Kidney capillary endothelial cell (primary cell): ENCODE measurements around the gene TNK2.
"Not testable (repeated sequence)": the region's sequence is repeated elsewhere in the genome, so short reads cannot be mapped to it uniquely, and the experiment has no call there.

Experiments
- DNase-seq: peaks from one replicate; pipeline ENCODE4 v3.0.0-alpha.2; 2018; ENCODE audit warnings: low spot score

TNK2 gene

GRCh38 chr3:195850857-195851543 is 57.4 kb downstream of the TNK2 start:
- DNase-seq: peak; percentile 86

- DNase-seq: no peak
These were observed 58.9 kb downstream of the TNK2 start for GRCh38 chr3:195849322-195850074.

GRCh38 chr3:195847055-195847950 is 61.0 kb downstream of the TNK2 start:
- no peak for DNase-seq

- no peak for DNase-seq
These were observed 62.9 kb downstream of the TNK2 start for GRCh38 chr3:195845483-195845882.

- no peak for DNase-seq
These were observed 63.6 kb downstream of the TNK2 start for GRCh38 chr3:195844671-195845218.

- DNase-seq: no peak
These were observed 68.9 kb downstream of the TNK2 start for GRCh38 chr3:195839260-195840010.

- DNase-seq: no peak
These were observed 69.6 kb downstream of the TNK2 start for GRCh38 chr3:195838714-195839113.

GRCh38 chr3:195836476-195837135 is 71.7 kb downstream of the TNK2 start:
- no peak for DNase-seq

GRCh38 chr3:195835791-195836190 is 72.6 kb downstream of the TNK2 start:
- DNase-seq: no peak

GRCh38 chr3:195834675-195835583 is 73.4 kb downstream of the TNK2 start:
- DNase-seq: no peak

GRCh38 chr3:195829897-195830254 is 78.5 kb downstream of the TNK2 start:
- DNase-seq: no peak

- no peak for DNase-seq
These were observed 79.6 kb downstream of the TNK2 start for GRCh38 chr3:195828762-195829161.

- DNase-seq: no peak
These were observed 82.2 kb downstream of the TNK2 start for GRCh38 chr3:195825857-195826804.

GRCh38 chr3:195825191-195825588 is 83.2 kb downstream of the TNK2 start:
- no peak for DNase-seq

GRCh38 chr3:195824425-195825190 is 83.7 kb downstream of the TNK2 start:
- not testable (repeated sequence) for DNase-seq

- no peak for DNase-seq
These were observed 84.4 kb downstream of the TNK2 start for GRCh38 chr3:195823999-195824398.

GRCh38 chr3:195823280-195823679 is 85.1 kb downstream of the TNK2 start:
- no peak for DNase-seq

GRCh38 chr3:195822131-195822696 is 86.1 kb downstream of the TNK2 start:
- no peak for DNase-seq
